HCT116 (cell line): ENCODE results near the gene LHPP. TPM values are rescaled to one million over a fixed set of nuclear protein-coding genes. Genes with fewer than 3 reads are reported as not detected.

Experiments used
- ATAC-seq: fragments of 200-7000 bp; cut with Tn5 transposase; 2 replicates; pipeline ENCODE4 v1.9.1; 2020; ENCODE audit warnings: mild to moderate bottlenecking, moderate library complexity
- BruUV-seq: library from RNA; stranded (reverse); fragments of 400-500 nt; replicated peaks from 2 replicates; lab custom pipeline; 2021; lab: Mats Ljungman, UMichigan
- CTCF ChIA-PET: fragments of 300-600 bp; sonication (Branson Sonifier 250); formaldehyde crosslinking; loops from one replicate; lab custom pipeline; 2021; ENCODE audit warnings: antibody characterized with exemption; lab: Charles Lee
- POLR2A ChIA-PET: fragments of 300-600, 350-600 bp; sonication (Branson Sonifier 250); formaldehyde crosslinking; loops from one replicate; lab custom pipeline; 2021; ENCODE audit warnings: antibody characterized with exemption; lab: Charles Lee
- RAD21 ChIA-PET, 2 experiments: fragments of 300-600 bp; sonication (Branson Sonifier 250); formaldehyde crosslinking; loops; one replicate each; lab custom pipeline; 2023; ENCODE audit warnings: low total read pairs in 2 of 2; ENCODE audit not compliant: uncharacterized antibody in 2 of 2, unreplicated experiment in 2 of 2, low non-redundant PET in 1 of 2; lab: Charles Lee
- DNase-seq: peaks from one replicate; pipeline ENCODE4 v3.0.0-alpha.2; 2010; ENCODE audit warnings: low read depth, low spot score
- H2AFZ ChIP-seq: fragments of 200-600 bp; shearing (Covaris generic), sonication (generic); 2 replicates; pipeline ENCODE4 v1.6.1; 2017; ENCODE audit warnings: low read depth, mixed run types, mixed read lengths, antibody characterized with exemption, low read length; ENCODE audit not compliant: poor library complexity, severe bottlenecking
- H3K27ac ChIP-seq: 2 replicates; pipeline ENCODE4 v1.5.1; 2012; ENCODE audit warnings: low read depth, low read length
- H3K27me3 ChIP-seq: fragments of 200-600 bp; sonication (generic); 2 replicates; pipeline ENCODE4 v1.6.1; 2016; ENCODE audit warnings: mixed run types, low read length, mixed read lengths; ENCODE audit not compliant: insufficient read depth
- H3K36me3 ChIP-seq, 2 experiments: fragments of 200-500 bp in 1 of 2; fragments of 200-600 bp in 1 of 2; sonication (Bioruptor generic) in 1 of 2; sonication (generic) in 1 of 2; 2 replicates each; pipeline versions ENCODE4 v1.5.1 to v1.6.1; 2014 to 2016; ENCODE audit warnings: low read length in 2 of 2, inconsistent platforms in 1 of 2, mixed read lengths in 1 of 2, mixed run types in 1 of 2; ENCODE audit not compliant: insufficient read depth in 2 of 2, control insufficient read depth in 1 of 2
- H3K4me1 ChIP-seq, 2 experiments: fragments of 200-600 bp in 1 of 2; sonication (generic) in 1 of 2; 2 replicates each; pipeline versions ENCODE4 v1.5.1 to v1.6.1; 2012 to 2017; ENCODE audit warnings: low read length in 2 of 2, inconsistent platforms in 1 of 2, mild to moderate bottlenecking in 1 of 2, mixed read lengths in 1 of 2, mixed run types in 1 of 2, moderate library complexity in 1 of 2; ENCODE audit not compliant: insufficient read depth in 2 of 2, control insufficient read depth in 1 of 2
- H3K4me2 ChIP-seq: fragments of 200-600 bp; sonication (generic); 2 replicates; pipeline ENCODE4 v1.6.1; 2017; ENCODE audit warnings: mixed run types, low read length, mixed read lengths
- H3K4me3 ChIP-seq, 2 experiments: fragments of 200-600 bp in 1 of 2; sonication (generic) in 1 of 2; replicated peaks in 1 of 2; 2 replicates each; pipeline ENCODE4 v1.5.1; 2011 to 2016; ENCODE audit warnings: low read length in 2 of 2, control low read depth in 1 of 2, low read depth in 1 of 2, mild to moderate bottlenecking in 1 of 2, mixed read lengths in 1 of 2, mixed run types in 1 of 2
- H3K79me2 ChIP-seq: fragments of 200-600 bp; sonication (generic); 2 replicates; pipeline ENCODE4 v1.6.1; 2017; ENCODE audit warnings: mild to moderate bottlenecking, mixed run types, low read length, moderate library complexity, mixed read lengths; ENCODE audit not compliant: insufficient read depth
- H3K9ac ChIP-seq: fragments of 200-600 bp; sonication (generic); 2 replicates; pipeline ENCODE4 v1.6.1; 2016; ENCODE audit warnings: low read length, mixed read lengths
- H3K9me2 ChIP-seq: fragments of 200-600 bp; sonication (generic), shearing (Covaris generic); 2 replicates; pipeline ENCODE4 v1.6.1; 2017; ENCODE audit warnings: mixed run types, mild to moderate bottlenecking, moderate library complexity; ENCODE audit not compliant: insufficient read depth
- H3K9me3 ChIP-seq, 2 experiments: fragments of 200-500 bp in 1 of 2; fragments of 200-600 bp in 1 of 2; sonication (Bioruptor generic) in 1 of 2; sonication (generic) in 1 of 2; 2 replicates each; pipeline ENCODE4 v1.6.1; 2014 to 2017; ENCODE audit warnings: low read length in 2 of 2, mixed read lengths in 2 of 2, inconsistent platforms in 1 of 2, low read depth in 1 of 2, mild to moderate bottlenecking in 1 of 2, mixed run types in 1 of 2, moderate library complexity in 1 of 2; ENCODE audit not compliant: control insufficient read depth in 1 of 2, insufficient read depth in 1 of 2
- H4K20me1 ChIP-seq: fragments of 200-600 bp; sonication (generic), shearing (Covaris generic); 2 replicates; pipeline ENCODE4 v1.6.1; 2017; ENCODE audit warnings: mixed run types, mild to moderate bottlenecking, moderate library complexity; ENCODE audit not compliant: insufficient read depth
- CEBPB ChIP-seq: IDR thresholded peaks from 2 replicates; pipeline ENCODE4 v1.6.1; 2012; ENCODE audit warnings: low read depth
- EGR1 ChIP-seq: IDR thresholded peaks from 2 replicates; pipeline ENCODE4 v1.6.1; 2012; ENCODE audit warnings: low read depth
- ELF1 ChIP-seq: IDR thresholded peaks from 2 replicates; pipeline ENCODE4 v1.6.1; 2012; ENCODE audit warnings: low read depth, borderline replicate concordance
- EZH2 ChIP-seq: fragments of 200-600 bp; sonication (generic); IDR thresholded peaks from 2 replicates; pipeline ENCODE4 v1.6.1; 2017; ENCODE audit warnings: antibody characterized with exemption, mixed run types
- EZH2phosphoT487 ChIP-seq: fragments of 200-600 bp; IDR thresholded peaks from 2 replicates; pipeline ENCODE4 v1.6.1; 2018; ENCODE audit warnings: antibody characterized with exemption, borderline replicate concordance
- FOSL1 ChIP-seq: IDR thresholded peaks from 2 replicates; pipeline ENCODE4 v1.6.1; 2012; ENCODE audit warnings: low read depth
- JUND ChIP-seq: IDR thresholded peaks from 2 replicates; pipeline ENCODE4 v1.6.1; 2012
- POLR2A ChIP-seq: IDR thresholded peaks from 2 replicates; pipeline ENCODE4 v1.7.0; 2011; ENCODE audit warnings: borderline replicate concordance; ENCODE audit not compliant: insufficient read depth, insufficient read length; ENCODE audit errors: extremely low read depth
- POLR2AphosphoS5 ChIP-seq: IDR thresholded peaks from 2 replicates; pipeline ENCODE4 v1.6.1; 2011; ENCODE audit warnings: mild to moderate bottlenecking, low read depth, low read length, moderate library complexity
- RAD21 ChIP-seq: IDR thresholded peaks from 2 replicates; pipeline ENCODE4 v1.6.1; 2012; ENCODE audit warnings: low read depth, mild to moderate bottlenecking
- SP1 ChIP-seq: IDR thresholded peaks from 2 replicates; pipeline ENCODE4 v1.6.1; 2012; ENCODE audit warnings: low read depth
- SRF ChIP-seq: IDR thresholded peaks from 2 replicates; pipeline ENCODE4 v1.6.1; 2012; ENCODE audit warnings: low read depth
- ZNF274 ChIP-seq: fragments of 200-500 bp; sonication (Bioruptor generic); IDR thresholded peaks from 2 replicates; pipeline ENCODE4 v1.6.1; 2014; ENCODE audit warnings: mild to moderate bottlenecking, low read depth, low read length, inconsistent platforms
- intact Hi-C: fragments of 100-400 bp; cut with micrococcal nuclease; formaldehyde crosslinking; loops from 2 replicates; pipeline ENCODE4 v1.10.0; 2022
- total RNA-seq: library from RNA; stranded (reverse); gene quantifications from one replicate; pipeline ENCODE4 v1.2.1, GENCODE V29; 2021; ENCODE audit not compliant: unreplicated experiment
- TF ChIP-seq, protein P1 (sequence below): IDR thresholded peaks from 2 replicates; pipeline ENCODE4 v1.6.1; 2012; ENCODE audit warnings: low read depth
- TF ChIP-seq, protein P2 (sequence below): IDR thresholded peaks from 2 replicates; pipeline ENCODE4 v1.6.1; 2012
- TF ChIP-seq, protein P3 (sequence below), 3 experiments: fragments of 200-600 bp in 1 of 3; sonication (generic) in 1 of 3; IDR thresholded peaks in 2 of 3; conservative IDR thresholded peaks in 1 of 3; 2 replicates each; pipeline ENCODE4 v1.5.1; 2012 to 2017; ENCODE audit warnings: low read depth in 2 of 3, low read length in 2 of 3, antibody characterized with exemption in 1 of 3, borderline replicate concordance in 1 of 3, control low read depth in 1 of 3, mild to moderate bottlenecking in 1 of 3, mixed read lengths in 1 of 3, mixed run types in 1 of 3, moderate library complexity in 1 of 3; ENCODE audit not compliant: insufficient read depth in 1 of 3

Gene LHPP
- total RNA-seq, 1 experiment from 2014 or later: 45.8 TPM

DNA sequence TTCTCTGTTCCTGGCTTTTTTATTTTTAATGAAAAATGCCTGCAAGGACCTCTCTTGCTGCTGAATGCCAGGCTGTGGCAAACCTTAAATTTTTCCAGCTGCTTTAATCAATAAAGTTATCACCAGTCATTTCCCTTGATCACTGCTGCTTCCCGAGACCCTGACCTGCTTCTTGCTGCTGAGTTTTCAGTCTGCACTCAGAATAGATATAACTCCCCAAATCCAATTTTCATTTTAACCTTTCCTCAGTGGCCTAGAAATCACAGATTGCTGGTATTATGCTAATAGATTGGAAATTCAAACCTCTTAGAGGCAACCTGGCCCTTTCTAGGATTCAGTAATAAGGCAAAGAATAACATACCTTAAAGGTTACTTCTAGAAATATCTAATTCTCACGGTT, 43.7 kb downstream of the LHPP start:
- Histone ChIP-seq H3K36me3 (peaks cover 0 to 6% of the 10 kb centered on the region in 2 experiments; a peak in 1 of 4 replicates), H3K9me2 (no peaks in the 10 kb centered on the region), H4K20me1 (no peaks in the 10 kb centered on the region), H3K4me3 (no peak overlapping the region), H3K79me2 (no peaks in the 10 kb centered on the region), H3K4me1 (no peaks in the 10 kb centered on the region), H3K27me3 (no peaks in the 10 kb centered on the region), H3K4me2 (no peak overlapping the region), H3K9me3 (peaks cover 0 to 4% of the 10 kb centered on the region in 2 experiments; a peak in 1 of 4 replicates), H3K9ac (no peak overlapping the region), H3K27ac (no peak overlapping the region), H2AFZ (no peak overlapping the region)
- CTCF ChIA-PET: no interaction called here
- RAD21 ChIA-PET: no interaction called here
- intact Hi-C loops: no loop called here
- ATAC-seq (no peak), DNase-seq (no peak)
- TF ChIP-seq ZNF274 (no peak), EGR1 (no peak), SRF (no peak), EZH2phosphoT487 (no peak), ELF1 (no peak), POLR2AphosphoS5 (no peak), CEBPB (no peak), JUND (no peak), RAD21 (no peak), EZH2 (no peak), FOSL1 (no peak), SP1 (no peak), POLR2A (no peak)
- TF ChIP-seq, protein P1, sequence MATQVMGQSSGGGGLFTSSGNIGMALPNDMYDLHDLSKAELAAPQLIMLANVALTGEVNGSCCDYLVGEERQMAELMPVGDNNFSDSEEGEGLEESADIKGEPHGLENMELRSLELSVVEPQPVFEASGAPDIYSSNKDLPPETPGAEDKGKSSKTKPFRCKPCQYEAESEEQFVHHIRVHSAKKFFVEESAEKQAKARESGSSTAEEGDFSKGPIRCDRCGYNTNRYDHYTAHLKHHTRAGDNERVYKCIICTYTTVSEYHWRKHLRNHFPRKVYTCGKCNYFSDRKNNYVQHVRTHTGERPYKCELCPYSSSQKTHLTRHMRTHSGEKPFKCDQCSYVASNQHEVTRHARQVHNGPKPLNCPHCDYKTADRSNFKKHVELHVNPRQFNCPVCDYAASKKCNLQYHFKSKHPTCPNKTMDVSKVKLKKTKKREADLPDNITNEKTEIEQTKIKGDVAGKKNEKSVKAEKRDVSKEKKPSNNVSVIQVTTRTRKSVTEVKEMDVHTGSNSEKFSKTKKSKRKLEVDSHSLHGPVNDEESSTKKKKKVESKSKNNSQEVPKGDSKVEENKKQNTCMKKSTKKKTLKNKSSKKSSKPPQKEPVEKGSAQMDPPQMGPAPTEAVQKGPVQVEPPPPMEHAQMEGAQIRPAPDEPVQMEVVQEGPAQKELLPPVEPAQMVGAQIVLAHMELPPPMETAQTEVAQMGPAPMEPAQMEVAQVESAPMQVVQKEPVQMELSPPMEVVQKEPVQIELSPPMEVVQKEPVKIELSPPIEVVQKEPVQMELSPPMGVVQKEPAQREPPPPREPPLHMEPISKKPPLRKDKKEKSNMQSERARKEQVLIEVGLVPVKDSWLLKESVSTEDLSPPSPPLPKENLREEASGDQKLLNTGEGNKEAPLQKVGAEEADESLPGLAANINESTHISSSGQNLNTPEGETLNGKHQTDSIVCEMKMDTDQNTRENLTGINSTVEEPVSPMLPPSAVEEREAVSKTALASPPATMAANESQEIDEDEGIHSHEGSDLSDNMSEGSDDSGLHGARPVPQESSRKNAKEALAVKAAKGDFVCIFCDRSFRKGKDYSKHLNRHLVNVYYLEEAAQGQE: no peak
- TF ChIP-seq, protein P2, sequence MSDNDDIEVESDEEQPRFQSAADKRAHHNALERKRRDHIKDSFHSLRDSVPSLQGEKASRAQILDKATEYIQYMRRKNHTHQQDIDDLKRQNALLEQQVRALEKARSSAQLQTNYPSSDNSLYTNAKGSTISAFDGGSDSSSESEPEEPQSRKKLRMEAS: no peak
- TF ChIP-seq, protein P3, sequence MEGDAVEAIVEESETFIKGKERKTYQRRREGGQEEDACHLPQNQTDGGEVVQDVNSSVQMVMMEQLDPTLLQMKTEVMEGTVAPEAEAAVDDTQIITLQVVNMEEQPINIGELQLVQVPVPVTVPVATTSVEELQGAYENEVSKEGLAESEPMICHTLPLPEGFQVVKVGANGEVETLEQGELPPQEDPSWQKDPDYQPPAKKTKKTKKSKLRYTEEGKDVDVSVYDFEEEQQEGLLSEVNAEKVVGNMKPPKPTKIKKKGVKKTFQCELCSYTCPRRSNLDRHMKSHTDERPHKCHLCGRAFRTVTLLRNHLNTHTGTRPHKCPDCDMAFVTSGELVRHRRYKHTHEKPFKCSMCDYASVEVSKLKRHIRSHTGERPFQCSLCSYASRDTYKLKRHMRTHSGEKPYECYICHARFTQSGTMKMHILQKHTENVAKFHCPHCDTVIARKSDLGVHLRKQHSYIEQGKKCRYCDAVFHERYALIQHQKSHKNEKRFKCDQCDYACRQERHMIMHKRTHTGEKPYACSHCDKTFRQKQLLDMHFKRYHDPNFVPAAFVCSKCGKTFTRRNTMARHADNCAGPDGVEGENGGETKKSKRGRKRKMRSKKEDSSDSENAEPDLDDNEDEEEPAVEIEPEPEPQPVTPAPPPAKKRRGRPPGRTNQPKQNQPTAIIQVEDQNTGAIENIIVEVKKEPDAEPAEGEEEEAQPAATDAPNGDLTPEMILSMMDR (IDR thresholded peaks at IDR 0.05 in 2 of 3, conservative IDR thresholded peaks at IDR 0.05 in 1 of 3; ENCODE audit: borderline replicate concordance in 1 of 3, insufficient read depth in 1 of 3, low read depth in 2 of 3, low read length in 2 of 3): no peak
- BruUV-seq: no TSS peak
- POLR2A ChIA-PET: interaction anchor here (1.1 kb wide), 1 partner anchor 86 kb away, joined by 3 read pairs; the partner anchor contains the start of gene OAT
